Liver (tissue), 3 donors: Measurements from ENCODE around the gene CDHR2.

Source experiments
- NR2F2 ChIP-seq: IDR thresholded peaks from 2 replicates; pipeline ENCODE4 v1.6.1; 2016; ENCODE audit warnings: antibody characterized with exemption
- YY1 ChIP-seq: IDR thresholded peaks from 2 replicates; pipeline ENCODE4 v1.6.1; 2016; ENCODE audit warnings: antibody characterized with exemption, mild to moderate bottlenecking
- TF ChIP-seq, protein P1 (sequence below): fragments of 150-350 bp; IDR thresholded peaks from 2 replicates; pipeline ENCODE4 v1.5.1; 2017; ENCODE audit warnings: improper control_type of control experiment, low read depth, low read length; ENCODE audit not compliant: missing input control
- donor health status: healthy.
- donor health status: healthy.

GRCh38 chr5:176603091-176603490 is 53.9 kb downstream of the CDHR2 start:
- TF ChIP-seq, protein P1, sequence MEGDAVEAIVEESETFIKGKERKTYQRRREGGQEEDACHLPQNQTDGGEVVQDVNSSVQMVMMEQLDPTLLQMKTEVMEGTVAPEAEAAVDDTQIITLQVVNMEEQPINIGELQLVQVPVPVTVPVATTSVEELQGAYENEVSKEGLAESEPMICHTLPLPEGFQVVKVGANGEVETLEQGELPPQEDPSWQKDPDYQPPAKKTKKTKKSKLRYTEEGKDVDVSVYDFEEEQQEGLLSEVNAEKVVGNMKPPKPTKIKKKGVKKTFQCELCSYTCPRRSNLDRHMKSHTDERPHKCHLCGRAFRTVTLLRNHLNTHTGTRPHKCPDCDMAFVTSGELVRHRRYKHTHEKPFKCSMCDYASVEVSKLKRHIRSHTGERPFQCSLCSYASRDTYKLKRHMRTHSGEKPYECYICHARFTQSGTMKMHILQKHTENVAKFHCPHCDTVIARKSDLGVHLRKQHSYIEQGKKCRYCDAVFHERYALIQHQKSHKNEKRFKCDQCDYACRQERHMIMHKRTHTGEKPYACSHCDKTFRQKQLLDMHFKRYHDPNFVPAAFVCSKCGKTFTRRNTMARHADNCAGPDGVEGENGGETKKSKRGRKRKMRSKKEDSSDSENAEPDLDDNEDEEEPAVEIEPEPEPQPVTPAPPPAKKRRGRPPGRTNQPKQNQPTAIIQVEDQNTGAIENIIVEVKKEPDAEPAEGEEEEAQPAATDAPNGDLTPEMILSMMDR: no peak
- no peak for TF ChIP-seq NR2F2
- no peak for TF ChIP-seq YY1
